ENCODE data around the gene GPATCH3.
"Not testable (repeated sequence)": the region's sequence is repeated elsewhere in the genome, so short reads cannot be mapped to it uniquely, and the experiment has no call there.

GPATCH3 gene

DNA sequence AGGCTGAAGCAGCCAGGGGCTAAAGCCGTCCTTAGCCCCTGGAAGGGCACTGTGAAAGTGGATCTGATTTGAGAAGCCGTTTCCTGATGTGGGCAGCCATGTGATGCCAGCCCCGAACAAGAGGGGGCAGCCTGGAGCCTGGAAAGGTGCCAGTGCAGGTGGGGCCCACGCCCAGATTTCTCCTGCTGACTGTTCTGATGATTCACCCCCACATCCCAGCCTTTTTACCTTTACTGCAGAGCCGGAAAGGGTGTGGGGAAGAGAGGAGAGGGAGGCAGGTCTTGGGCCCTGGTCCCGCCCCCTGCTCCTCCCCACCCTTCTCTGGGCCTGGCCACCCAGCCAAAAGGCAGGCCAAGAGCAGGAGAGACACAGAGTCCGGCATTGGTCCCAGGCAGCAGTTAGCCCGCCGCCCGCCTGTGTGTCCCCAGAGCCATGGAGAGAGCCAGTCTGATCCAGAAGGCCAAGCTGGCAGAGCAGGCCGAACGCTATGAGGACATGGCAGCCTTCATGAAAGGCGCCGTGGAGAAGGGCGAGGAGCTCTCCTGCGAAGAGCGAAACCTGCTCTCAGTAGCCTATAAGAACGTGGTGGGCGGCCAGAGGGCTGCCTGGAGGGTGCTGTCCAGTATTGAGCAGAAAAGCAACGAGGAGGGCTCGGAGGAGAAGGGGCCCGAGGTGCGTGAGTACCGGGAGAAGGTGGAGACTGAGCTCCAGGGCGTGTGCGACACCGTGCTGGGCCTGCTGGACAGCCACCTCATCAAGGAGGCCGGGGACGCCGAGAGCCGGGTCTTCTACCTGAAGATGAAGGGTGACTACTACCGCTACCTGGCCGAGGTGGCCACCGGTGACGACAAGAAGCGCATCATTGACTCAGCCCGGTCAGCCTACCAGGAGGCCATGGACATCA is 37.2 kb downstream of the GPATCH3 start, which contains the start of gene SFN:
Gene SFN (plus strand): TSS at position 369 of the 904 bp plus-strand sequence. CDS start 64 bp downstream, at position 433.
- DNase-seq, result peak; percentile 93

DNA sequence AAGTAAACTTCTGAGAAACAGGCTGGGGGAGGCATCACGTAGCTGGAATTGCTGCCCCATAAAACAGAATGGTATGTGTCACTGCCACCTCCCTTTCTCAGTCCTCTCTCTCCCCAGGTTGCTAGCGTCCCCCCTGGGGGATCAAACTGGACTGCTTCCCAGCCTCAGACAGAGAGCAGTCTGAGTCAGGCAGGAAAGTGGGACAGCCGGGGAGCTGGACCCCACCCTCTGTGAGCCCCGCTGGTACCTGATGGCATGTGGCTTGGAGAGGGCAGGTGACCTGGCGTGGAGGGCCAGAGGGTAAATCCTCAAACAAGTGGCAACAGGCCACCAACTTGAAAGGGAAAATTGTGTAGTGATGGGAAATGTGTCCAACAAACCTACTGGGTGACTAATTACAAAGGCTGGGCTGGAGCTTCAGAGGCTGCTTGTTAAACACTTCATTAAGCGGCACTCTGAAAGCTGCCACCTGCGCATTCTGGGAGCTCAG is 38.3 kb downstream of the GPATCH3 start:
- DNase-seq, result no peak

- no peak for DNase-seq
These were observed 39.0 kb downstream of the GPATCH3 start for GRCh38 chr1:26861286-26861701.

- DNase-seq, result no peak
These were observed 41.2 kb downstream of the GPATCH3 start for GRCh38 chr1:26858891-26859640.

GRCh38 chr1:26858160-26858559 is 42.1 kb downstream of the GPATCH3 start:
- DNase-seq, result no peak

DNA sequence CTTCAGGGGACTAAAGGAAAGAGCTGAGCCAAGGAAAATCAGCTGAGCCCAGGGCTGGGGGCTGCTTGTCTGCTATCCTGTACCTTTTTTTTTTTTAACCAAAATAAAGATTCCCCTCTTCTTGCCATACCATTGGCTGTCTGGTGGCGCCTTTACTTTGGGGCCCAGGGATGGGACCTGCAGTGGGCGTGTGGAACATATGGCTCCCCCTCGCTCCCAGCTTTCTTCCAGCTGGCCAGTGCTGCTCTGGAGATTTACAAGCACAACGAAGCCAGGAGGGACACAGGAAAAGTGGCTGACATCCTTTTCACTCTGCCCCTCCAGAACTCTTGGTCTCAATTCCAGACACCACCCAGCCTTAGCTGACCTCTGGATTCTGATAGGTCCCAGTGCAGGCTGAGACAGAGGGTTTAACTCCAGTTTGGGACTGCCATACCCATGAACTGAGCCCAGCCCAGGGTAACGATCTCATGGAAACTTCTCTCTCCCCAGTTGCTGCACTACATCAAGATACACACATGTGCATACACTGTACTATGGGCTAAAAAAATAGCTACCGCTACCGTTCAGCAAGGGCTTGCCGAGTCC is 42.7 kb downstream of the GPATCH3 start:
- DNase-seq, result no peak

GRCh38 chr1:26856604-26857469 is 43.4 kb downstream of the GPATCH3 start:
- no peak for DNase-seq

- no peak for DNase-seq
These were observed 44.1 kb downstream of the GPATCH3 start for GRCh38 chr1:26856181-26856580.

GRCh38 chr1:26855636-26856035 is 44.6 kb downstream of the GPATCH3 start:
- no peak for DNase-seq

GRCh38 chr1:26854906-26855305 is 45.4 kb downstream of the GPATCH3 start:
- DNase-seq, result no peak

DNA sequence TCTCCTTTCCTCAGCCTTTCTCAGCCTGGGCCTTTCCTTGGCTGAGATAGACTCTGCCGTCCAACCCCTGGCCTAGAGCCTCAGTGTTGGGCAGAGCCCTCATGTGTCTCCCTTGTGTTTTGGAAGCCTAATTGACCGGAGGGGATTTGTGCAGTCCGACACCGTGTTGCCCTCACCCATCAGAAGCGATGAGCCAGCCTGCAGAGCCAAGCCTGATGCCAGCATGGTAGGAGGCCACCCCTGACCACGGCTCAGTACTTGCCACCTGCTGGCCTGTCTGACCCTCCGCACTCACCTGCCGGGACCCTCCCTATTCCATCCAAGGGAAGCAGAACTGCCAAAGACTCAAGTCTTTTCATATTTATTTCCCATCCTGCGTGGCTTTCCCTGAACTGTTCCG is 46.7 kb downstream of the GPATCH3 start:
- DNase-seq, result no peak

GRCh38 chr1:26853156-26853555 is 47.1 kb downstream of the GPATCH3 start:
- DNase-seq, result peak; percentile 52

DNA sequence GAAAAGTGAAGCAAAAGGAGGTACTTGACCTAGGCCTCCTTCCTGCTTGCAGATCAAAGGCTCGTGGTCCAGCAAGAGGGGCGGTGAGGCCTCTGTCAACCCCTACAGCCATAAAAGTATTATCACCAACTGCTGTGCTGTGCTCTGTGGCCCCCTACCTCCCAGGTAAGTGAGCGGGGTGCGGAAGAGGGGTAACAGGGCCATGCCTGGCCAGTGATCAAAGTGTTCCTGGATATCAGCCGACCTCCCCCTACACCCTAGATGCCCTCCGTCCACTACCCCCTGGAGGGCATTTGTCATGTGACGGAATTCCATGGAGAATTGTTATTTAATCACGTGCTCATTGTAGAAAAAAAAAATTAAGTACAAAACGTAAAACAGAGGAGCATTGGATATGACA is 47.6 kb downstream of the GPATCH3 start:
- no peak for DNase-seq

GRCh38 chr1:26851106-26851684 is 49.1 kb downstream of the GPATCH3 start:
- DNase-seq, result no peak

- DNase-seq, result no peak
These were observed 51.1 kb downstream of the GPATCH3 start for GRCh38 chr1:26848941-26849774.

GRCh38 chr1:26848499-26848898 is 51.8 kb downstream of the GPATCH3 start:
- DNase-seq, result no peak

- not testable (repeated sequence) for DNase-seq
These were observed 52.4 kb downstream of the GPATCH3 start for GRCh38 chr1:26847826-26848225.

GRCh38 chr1:26844424-26845196 is 55.7 kb downstream of the GPATCH3 start:
- no peak for DNase-seq
